DOHH2 (cell line): ENCODE measurements around the gene RNF215.

Experiments used
- H3F3A ChIP-seq: fragments of 200-600 bp; sonication (generic), shearing (Covaris generic); 2 replicates; pipeline ENCODE4 v1.6.0; 2016; ENCODE audit warnings: antibody characterized with exemption, mild to moderate bottlenecking; ENCODE audit not compliant: control insufficient read depth, insufficient read depth
- H3K27ac ChIP-seq: fragments of 200-600 bp; sonication (generic); 2 replicates; pipeline ENCODE4 v1.5.1; 2014; ENCODE audit warnings: low read depth, mild to moderate bottlenecking, low read length, moderate library complexity
- H3K27me3 ChIP-seq: fragments of 200-600 bp; sonication (generic); 2 replicates; pipeline ENCODE4 v1.6.1; 2014; ENCODE audit warnings: mild to moderate bottlenecking, low read length, mixed read lengths; ENCODE audit not compliant: control insufficient read depth
- H3K36me3 ChIP-seq: fragments of 200-600 bp; sonication (generic); 2 replicates; pipeline ENCODE4 v1.6.1; 2014; ENCODE audit warnings: mild to moderate bottlenecking, low read length, moderate library complexity, mixed read lengths; ENCODE audit not compliant: control insufficient read depth
- H3K4me1 ChIP-seq: fragments of 200-600 bp; sonication (generic); 2 replicates; pipeline ENCODE4 v1.6.1; 2014; ENCODE audit warnings: mild to moderate bottlenecking, low read length, mixed read lengths; ENCODE audit not compliant: control insufficient read depth
- H3K4me2 ChIP-seq: fragments of 200-600 bp; sonication (generic); 2 replicates; pipeline ENCODE4 v1.6.0; 2014; ENCODE audit warnings: mild to moderate bottlenecking, low read length, moderate library complexity
- H3K4me3 ChIP-seq: fragments of 200-600 bp; sonication (generic); 2 replicates; pipeline ENCODE4 v1.5.1; 2014; ENCODE audit warnings: mild to moderate bottlenecking, low read length, mixed read lengths
- H3K79me2 ChIP-seq: fragments of 200-600 bp; sonication (generic); 2 replicates; pipeline ENCODE4 v1.6.1; 2014; ENCODE audit warnings: mild to moderate bottlenecking, low read length, mixed read lengths; ENCODE audit not compliant: control insufficient read depth
- H3K9me2 ChIP-seq: fragments of 200-600 bp; sonication (generic); replicated peaks from 2 replicates; pipeline ENCODE4 v1.6.1; 2014; ENCODE audit warnings: mild to moderate bottlenecking, low read length, mixed read lengths; ENCODE audit not compliant: control insufficient read depth
- H3K9me3 ChIP-seq: fragments of 200-600 bp; sonication (generic); 2 replicates; pipeline ENCODE4 v1.6.1; 2014; ENCODE audit warnings: antibody characterized with exemption, low read length, mixed read lengths; ENCODE audit not compliant: control insufficient read depth, insufficient read depth
- H4K20me1 ChIP-seq: fragments of 200-600 bp; sonication (generic); 2 replicates; pipeline ENCODE4 v1.6.0; 2014; ENCODE audit warnings: low read depth, mild to moderate bottlenecking, antibody characterized with exemption, low read length, moderate library complexity; ENCODE audit not compliant: control insufficient read depth, insufficient read depth
- EZH2phosphoT487 ChIP-seq: fragments of 200-600 bp; sonication (generic); IDR thresholded peaks from 2 replicates; pipeline ENCODE4 v1.6.1; 2017; ENCODE audit warnings: borderline replicate concordance, mild to moderate bottlenecking, antibody characterized with exemption, low read length, moderate library complexity, mixed read lengths
- TF ChIP-seq, protein P1 (sequence below): fragments of 200-600 bp; sonication (generic); IDR thresholded peaks from one replicate; pipeline ENCODE4 v1.5.1; 2014; ENCODE audit warnings: antibody characterized with exemption, mild to moderate bottlenecking, low read depth, low read length; ENCODE audit not compliant: poor library complexity, severe bottlenecking

The RNF215 gene

DNA sequence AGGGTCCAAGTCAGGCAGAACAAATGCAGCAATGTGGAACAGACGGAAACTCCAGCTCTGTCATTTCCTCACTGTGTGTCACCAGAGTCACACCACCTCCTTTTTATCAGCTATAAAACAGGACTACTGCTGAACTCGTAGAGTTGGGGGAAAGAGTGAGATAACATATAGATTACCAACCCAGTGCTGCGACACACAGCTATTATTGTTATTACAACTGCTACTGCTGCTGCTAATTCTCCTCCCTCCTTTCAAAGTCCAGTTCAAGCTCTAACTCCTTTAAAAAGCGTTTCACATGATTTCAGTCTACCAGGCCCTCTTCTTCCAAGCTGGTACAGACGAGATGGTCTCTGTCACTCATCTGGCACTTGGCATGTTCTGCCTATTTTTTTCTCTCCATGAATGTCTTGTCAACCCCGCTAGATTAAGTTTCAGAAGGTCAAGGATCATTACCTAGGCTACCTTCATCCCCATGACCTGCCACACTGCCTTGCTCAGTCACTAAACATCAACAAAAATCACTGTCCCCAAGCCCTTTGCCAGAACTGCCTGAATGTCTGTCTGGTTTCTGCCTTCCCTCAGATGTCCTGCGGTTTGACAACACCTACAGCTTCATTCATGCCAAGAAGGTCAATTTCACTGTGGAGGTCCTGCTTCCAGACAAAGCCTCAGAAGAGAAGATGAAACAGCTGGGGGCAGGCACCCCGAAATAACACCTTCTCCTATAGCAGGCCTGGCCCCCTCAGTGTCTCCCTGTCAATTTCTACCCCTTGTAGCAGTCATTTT lies 34.7 kb upstream of the RNF215 start:
- H3K4me2 ChIP-seq = peak overlapping the region; percentile 99
- no peaks in the 10 kb centered on the region for H3K9me2 ChIP-seq
- H3K36me3 ChIP-seq = peaks cover 62% of the 10 kb centered on the region
- H3F3A ChIP-seq = peaks cover 10% of the 10 kb centered on the region; the same call in 1 of the 2 replicates
- TF ChIP-seq, protein P1, sequence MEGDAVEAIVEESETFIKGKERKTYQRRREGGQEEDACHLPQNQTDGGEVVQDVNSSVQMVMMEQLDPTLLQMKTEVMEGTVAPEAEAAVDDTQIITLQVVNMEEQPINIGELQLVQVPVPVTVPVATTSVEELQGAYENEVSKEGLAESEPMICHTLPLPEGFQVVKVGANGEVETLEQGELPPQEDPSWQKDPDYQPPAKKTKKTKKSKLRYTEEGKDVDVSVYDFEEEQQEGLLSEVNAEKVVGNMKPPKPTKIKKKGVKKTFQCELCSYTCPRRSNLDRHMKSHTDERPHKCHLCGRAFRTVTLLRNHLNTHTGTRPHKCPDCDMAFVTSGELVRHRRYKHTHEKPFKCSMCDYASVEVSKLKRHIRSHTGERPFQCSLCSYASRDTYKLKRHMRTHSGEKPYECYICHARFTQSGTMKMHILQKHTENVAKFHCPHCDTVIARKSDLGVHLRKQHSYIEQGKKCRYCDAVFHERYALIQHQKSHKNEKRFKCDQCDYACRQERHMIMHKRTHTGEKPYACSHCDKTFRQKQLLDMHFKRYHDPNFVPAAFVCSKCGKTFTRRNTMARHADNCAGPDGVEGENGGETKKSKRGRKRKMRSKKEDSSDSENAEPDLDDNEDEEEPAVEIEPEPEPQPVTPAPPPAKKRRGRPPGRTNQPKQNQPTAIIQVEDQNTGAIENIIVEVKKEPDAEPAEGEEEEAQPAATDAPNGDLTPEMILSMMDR = no peak
- no peak for TF ChIP-seq EZH2phosphoT487
- H3K4me1 ChIP-seq = peaks cover 35% of the 10 kb centered on the region
- no peaks in the 10 kb centered on the region for H3K27me3 ChIP-seq
- peak overlapping the region; percentile 95 for H3K4me3 ChIP-seq
- no peak overlapping the region for H3K27ac ChIP-seq
- peaks cover 50% of the 10 kb centered on the region for H3K79me2 ChIP-seq
- H3K9me3 ChIP-seq = no peaks in the 10 kb centered on the region
- H4K20me1 ChIP-seq = 0 out of 2 replicates have a peak, but pooled peaks cover 3% of the 10 kb centered on the region

DNA sequence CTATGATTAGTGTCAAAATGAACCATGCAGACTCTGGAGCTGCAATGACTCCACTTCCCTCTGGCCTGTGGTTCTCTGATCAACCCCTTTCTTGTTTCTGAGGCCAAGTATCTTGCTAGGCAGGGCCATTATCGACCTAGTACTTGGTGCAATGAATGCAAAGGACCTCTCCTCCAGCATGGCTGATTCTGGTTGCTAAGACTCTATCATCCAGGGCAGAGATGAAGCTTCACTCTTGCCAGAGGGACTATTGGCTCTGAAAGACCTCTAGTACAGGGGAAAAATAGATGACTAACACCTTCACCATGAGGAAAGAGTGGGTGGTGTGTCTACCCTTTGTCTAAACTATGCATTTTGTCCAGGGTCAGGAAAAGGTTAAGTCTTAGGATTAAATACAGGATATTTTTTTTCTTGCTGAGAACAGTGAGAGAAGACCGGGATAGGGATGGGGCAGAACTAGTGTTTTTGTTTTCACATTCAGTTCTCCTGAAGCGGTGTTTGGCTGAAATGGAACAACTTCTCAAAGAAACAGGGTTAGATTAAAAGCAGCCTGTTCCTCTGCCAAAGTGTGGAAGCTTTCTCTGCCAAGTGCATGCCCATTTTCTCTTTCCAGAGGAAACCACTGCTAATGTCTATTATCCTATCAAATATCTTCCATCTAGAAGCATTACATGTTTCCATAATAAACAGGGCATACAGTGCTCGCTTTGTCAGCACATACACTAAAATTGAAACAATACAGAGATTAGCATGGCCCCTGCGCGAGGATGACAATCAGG lies 33.3 kb upstream of the RNF215 start:
- no peak overlapping the region for H3K4me3 ChIP-seq
- peaks cover 26% of the 10 kb centered on the region for H3K4me1 ChIP-seq
- peaks cover 62% of the 10 kb centered on the region for H3K36me3 ChIP-seq
- H3K9me3 ChIP-seq = no peaks in the 10 kb centered on the region
- peaks cover 36% of the 10 kb centered on the region for H3K79me2 ChIP-seq
- TF ChIP-seq, protein P1 = no peak
- no peak for TF ChIP-seq EZH2phosphoT487
- no peaks in the 10 kb centered on the region for H3K9me2 ChIP-seq
- H3K27me3 ChIP-seq = no peaks in the 10 kb centered on the region
- no peak overlapping the region for H3K27ac ChIP-seq
- H3K4me2 ChIP-seq = no peak overlapping the region
- peaks cover 8% of the 10 kb centered on the region; the same call in 1 of the 2 replicates for H3F3A ChIP-seq
- H4K20me1 ChIP-seq = no peaks in the 10 kb centered on the region

DNA sequence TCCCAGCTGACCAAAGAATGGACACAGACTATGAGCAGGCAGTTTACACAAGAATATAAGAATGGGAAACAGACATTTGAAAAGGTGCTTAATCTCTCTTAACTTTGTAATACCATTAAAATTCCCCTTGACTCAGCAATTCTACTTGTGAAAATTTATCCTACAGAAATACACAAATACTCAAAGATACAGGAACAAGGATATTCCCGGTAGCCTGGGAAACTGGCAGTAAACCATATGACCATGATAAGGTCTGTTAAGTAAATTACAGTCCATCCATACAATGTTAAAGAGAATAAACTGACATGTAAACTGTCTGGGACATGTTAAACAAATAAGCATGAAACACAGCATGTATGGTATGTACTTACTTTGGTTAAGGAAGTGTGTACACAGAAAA lies 29.6 kb upstream of the RNF215 start:
- no peaks in the 10 kb centered on the region for H3K27me3 ChIP-seq
- H3F3A ChIP-seq = peaks cover 3% of the 10 kb centered on the region; the same call in 1 of the 2 replicates
- H3K9me2 ChIP-seq = no peaks in the 10 kb centered on the region
- H3K9me3 ChIP-seq = no peaks in the 10 kb centered on the region
- TF ChIP-seq EZH2phosphoT487 = no peak
- TF ChIP-seq, protein P1 = no peak
- peaks cover 58% of the 10 kb centered on the region for H3K36me3 ChIP-seq
- no peak overlapping the region for H3K27ac ChIP-seq
- no peaks in the 10 kb centered on the region for H4K20me1 ChIP-seq
- peaks cover 6% of the 10 kb centered on the region for H3K79me2 ChIP-seq
- peaks cover 5% of the 10 kb centered on the region for H3K4me1 ChIP-seq
- no peak overlapping the region for H3K4me2 ChIP-seq
- no peak overlapping the region for H3K4me3 ChIP-seq
